Endodermal cell (in vitro differentiated cells): ENCODE data around the gene SCAMP1. TPM values are rescaled to one million over a fixed set of nuclear protein-coding genes. Genes with fewer than 3 reads are reported as not detected.

Experiments
- DNase-seq: peaks from one replicate; pipeline ENCODE4 v3.0.0-alpha.2; 2017
- H3K27ac ChIP-seq: 2 replicates; pipeline ENCODE4 v1.5.1; 2013; ENCODE audit warnings: mild to moderate bottlenecking, low read depth, low read length, moderate library complexity
- H3K27me3 ChIP-seq: 2 replicates; pipeline ENCODE4 v1.6.1; 2013; ENCODE audit warnings: mild to moderate bottlenecking, low read length, moderate library complexity; ENCODE audit not compliant: insufficient read depth, control insufficient read depth, poor library complexity, severe bottlenecking
- H3K36me3 ChIP-seq: 2 replicates; pipeline ENCODE4 v1.7.0; 2013; ENCODE audit warnings: mild to moderate bottlenecking, low read length, moderate library complexity; ENCODE audit not compliant: control insufficient read depth, insufficient read depth
- H3K4me1 ChIP-seq: one replicate; pipeline ENCODE4 v1.7.0; 2013; ENCODE audit warnings: low read length; ENCODE audit not compliant: control insufficient read depth, insufficient read depth
- H3K4me3 ChIP-seq: 2 replicates; pipeline ENCODE4 v1.5.1; 2013; ENCODE audit warnings: mild to moderate bottlenecking, low read length, moderate library complexity
- H3K9ac ChIP-seq: 2 replicates; pipeline ENCODE4 v1.6.1; 2013; ENCODE audit warnings: mild to moderate bottlenecking, low read length, moderate library complexity; ENCODE audit not compliant: poor library complexity, severe bottlenecking; ENCODE audit errors: extremely low read depth
- H3K9me3 ChIP-seq: 2 replicates; pipeline ENCODE4 v1.6.1; 2013; ENCODE audit warnings: mild to moderate bottlenecking, low read length, moderate library complexity; ENCODE audit not compliant: control insufficient read depth
- H3K27ac Mint-ChIP-seq: 2 replicates; pipeline ENCODE4 v1.8.0; 2020; ENCODE audit warnings: mixed read lengths
- H3K27me3 Mint-ChIP-seq: 2 replicates; pipeline ENCODE4 v1.8.0; 2021; ENCODE audit warnings: mild to moderate bottlenecking, mixed read lengths; ENCODE audit not compliant: insufficient read depth
- H3K36me3 Mint-ChIP-seq: 2 replicates; pipeline ENCODE4 v1.8.0; 2020; ENCODE audit warnings: low read depth, mixed read lengths
- H3K4me1 Mint-ChIP-seq: 2 replicates; pipeline ENCODE4 v1.8.0; 2020; ENCODE audit warnings: mixed read lengths
- H3K4me3 Mint-ChIP-seq: 2 replicates; pipeline ENCODE4 v1.8.0; 2020; ENCODE audit warnings: mild to moderate bottlenecking, moderate library complexity, mixed read lengths
- H3K9me3 Mint-ChIP-seq: 2 replicates; pipeline ENCODE4 v1.8.0; 2020; ENCODE audit warnings: mild to moderate bottlenecking, mixed read lengths
- CTCF ChIP-seq: fragments of 200-600 bp; sonication (generic); conservative IDR thresholded peaks from 2 replicates; pipeline ENCODE4 v1.5.0; 2021; ENCODE audit warnings: antibody characterized with exemption, mild to moderate bottlenecking
- WGBS, 2 experiments: methylation state at CpG; one replicate each; pipeline versions ENCODE4 v1.1.5 to v1.1.7; 2013; ENCODE audit warnings: missing lambda C conversion rate in 2 of 2, mixed read lengths in 1 of 2; ENCODE audit not compliant: insufficient coverage in 1 of 2, insufficient read length in 1 of 2; 5-methylcytosine and 5-hydroxymethylcytosine counted together
- total RNA-seq, 2 donors: library from RNA; stranded (reverse); fragmentation: NEBNext Ultra II Directional in 1 of 2; extraction: Animal tissue kit (Norgen Biotek cat#: 25700) in 1 of 2; gene quantifications; 2 replicates in 1 of 2; 3 replicates in 1 of 2; pipeline ENCODE4 v1.2.1, GENCODE V29; 2021

Gene SCAMP1
- total RNA-seq, 2 donors from 2014 or later, result 53.3 to 56.4 TPM

GRCh38 chr5:78369680-78370079 is 9.3 kb downstream of the SCAMP1 start:
- Mint-ChIP-seq H3K9me3 (no peaks in the 10 kb centered on the region), H3K27me3 (no peaks in the 10 kb centered on the region), H3K27ac (no peak overlapping the region), H3K36me3 (peaks cover 4% of the 10 kb centered on the region), H3K4me1 (peaks cover 6% of the 10 kb centered on the region), H3K4me3 (no peak overlapping the region)
- H3K9me3 ChIP-seq, result peaks cover 5% of the 10 kb centered on the region
- no peak overlapping the region for H3K4me3 ChIP-seq
- H3K9ac ChIP-seq, result no peak overlapping the region
- H3K36me3 ChIP-seq, result peaks cover 3% of the 10 kb centered on the region
- no peak for DNase-seq
- no peaks in the 10 kb centered on the region for H3K4me1 ChIP-seq
- no peak for TF ChIP-seq CTCF
- no peaks in the 10 kb centered on the region for H3K27me3 ChIP-seq
- no peak overlapping the region for H3K27ac ChIP-seq
- WGBS, 2 experiments, result 98% methylated on average over 2 of the region's 2 CpGs; no CpG with 5 or more reads in 1 of the 2 experiments

GRCh38 chr5:78373231-78373630 is 12.8 kb downstream of the SCAMP1 start:
- no peaks in the 10 kb centered on the region for H3K9me3 Mint-ChIP-seq
- peaks cover 7% of the 10 kb centered on the region for H3K4me1 Mint-ChIP-seq
- H3K4me3 Mint-ChIP-seq, result no peak overlapping the region
- H3K4me3 ChIP-seq, result no peak overlapping the region
- no peak for TF ChIP-seq CTCF
- H3K9ac ChIP-seq, result no peak overlapping the region
- H3K27ac ChIP-seq, result no peak overlapping the region
- no peaks in the 10 kb centered on the region for H3K9me3 ChIP-seq
- H3K27ac Mint-ChIP-seq, result no peak overlapping the region
- H3K36me3 ChIP-seq, result peaks cover 5% of the 10 kb centered on the region
- WGBS, 2 experiments, result 78 to 83% methylated on average over 1 of the region's 1 CpG
- no peaks in the 10 kb centered on the region for H3K36me3 Mint-ChIP-seq
- H3K27me3 Mint-ChIP-seq, result no peaks in the 10 kb centered on the region
- no peaks in the 10 kb centered on the region for H3K4me1 ChIP-seq
- no peaks in the 10 kb centered on the region for H3K27me3 ChIP-seq
- no peak for DNase-seq

GRCh38 chr5:78376315-78376714 is 15.9 kb downstream of the SCAMP1 start:
- Histone ChIP-seq H3K9me3 (no peaks in the 10 kb centered on the region), H3K27ac (no peak overlapping the region), H3K36me3 (peaks cover 5% of the 10 kb centered on the region), H3K27me3 (no peaks in the 10 kb centered on the region), H3K4me1 (no peaks in the 10 kb centered on the region), H3K4me3 (no peak overlapping the region), H3K9ac (no peak overlapping the region)
- Mint-ChIP-seq H3K4me1 (peaks cover 2% of the 10 kb centered on the region), H3K27ac (no peak overlapping the region), H3K4me3 (no peak overlapping the region), H3K36me3 (peaks cover 2% of the 10 kb centered on the region), H3K9me3 (no peaks in the 10 kb centered on the region), H3K27me3 (no peaks in the 10 kb centered on the region)
- 92 to 93% methylated on average over 2 to 3 of the region's 3 CpGs for WGBS, 2 experiments
- no peak for TF ChIP-seq CTCF
- DNase-seq, result no peak
